22Rv1 (cell line): ENCODE results near the gene SMAD6.

Experiments used
- H3K27ac ChIP-seq: fragments of 450-650 bp; 2 replicates; pipeline ENCODE4 v1.5.1; 2017
- CTCF ChIP-seq: fragments of 450-650 bp; IDR thresholded peaks from 2 replicates; pipeline ENCODE4 v1.5.1; 2017; ENCODE audit warnings: mild to moderate bottlenecking
- ZFX ChIP-seq: fragments of 450-650 bp; IDR thresholded peaks from 2 replicates; pipeline ENCODE4 v1.6.1; 2017; ENCODE audit warnings: antibody characterized with exemption, borderline replicate concordance

SMAD6 gene

GRCh38 chr15:66815318-66815717 lies 113.3 kb downstream of the SMAD6 start:
- TF ChIP-seq CTCF (no peak), ZFX (no peak)
- no peak overlapping the region for H3K27ac ChIP-seq

GRCh38 chr15:66816201-66816600 lies 114.2 kb downstream of the SMAD6 start:
- H3K27ac ChIP-seq, result no peak overlapping the region
- TF ChIP-seq ZFX (no peak), CTCF (no peak)

- no peak overlapping the region for H3K27ac ChIP-seq
- no peak for TF ChIP-seq ZFX
- TF ChIP-seq CTCF, result no peak
Observed at GRCh38 chr15:66819084-66819483, 117.0 kb downstream of the SMAD6 start.

GRCh38 chr15:66820481-66821176 lies 118.6 kb downstream of the SMAD6 start:
- TF ChIP-seq ZFX, result no peak
- no peak for TF ChIP-seq CTCF

GRCh38 chr15:66821307-66821706 lies 119.3 kb downstream of the SMAD6 start:
- no peak overlapping the region for H3K27ac ChIP-seq
- TF ChIP-seq CTCF (no peak), ZFX (no peak)

More at GRCh38 chr15:66820481-66821176, 118.6 kb downstream of the SMAD6 start:
- no peak overlapping the region for H3K27ac ChIP-seq

GRCh38 chr15:66822114-66822513 lies 120.1 kb downstream of the SMAD6 start:
- TF ChIP-seq ZFX (no peak), CTCF (no peak)

GRCh38 chr15:66822576-66822975 lies 120.5 kb downstream of the SMAD6 start:
- no peak overlapping the region for H3K27ac ChIP-seq
- TF ChIP-seq CTCF, result no peak
- TF ChIP-seq ZFX, result no peak

More at GRCh38 chr15:66822114-66822513, 120.1 kb downstream of the SMAD6 start:
- H3K27ac ChIP-seq, result no peak overlapping the region
